Measurements from ENCODE around the gene PPP1R14D. TPM values are rescaled to one million over a fixed set of nuclear protein-coding genes. Genes with fewer than 3 reads are reported as not detected.

Gene PPP1R14D
- polyA plus RNA-seq, 3 donors, result not detected

GRCh38 chr15:40785814-40786213 lies 42.7 kb downstream of the PPP1R14D start:
- no peak overlapping the region for H2AFZ ChIP-seq (ENCODE audit: insufficient read depth, low read depth, low read length, poor library complexity, severe bottlenecking)
- no peaks in the 10 kb centered on the region for H3K9me3 ChIP-seq (replicated peaks in 1 of 2; ENCODE audit: control insufficient read depth in 1 of 2, insufficient read depth in 1 of 2, low read length in 2 of 2)
- Mint-ChIP-seq H3K9me3 (no peaks in the 10 kb centered on the region), H3K27me3 (ENCODE audit: low read depth in 3 of 3) (peaks cover 0 to 11% (median 2%) of the 10 kb centered on the region in 3 donors), H3K4me3 (no peak overlapping the region), H3K4me1 (peaks cover 26% of the 10 kb centered on the region), H3K27ac (no peak overlapping the region), H3K36me3 (peaks cover 14 to 29% of the 10 kb centered on the region in 2 donors)
- H3K36me3 ChIP-seq (replicated peaks in 1 of 2; ENCODE audit: control insufficient read depth in 1 of 2, insufficient read depth in 2 of 2, low read length in 2 of 2), result peaks cover 0 to 10% of the 10 kb centered on the region in 2 donors
- no peak overlapping the region for H3K27ac ChIP-seq (ENCODE audit: low read depth in 1 of 2, low read length in 2 of 2)
- peaks cover 70% of the 10 kb centered on the region for H4K20me1 ChIP-seq (ENCODE audit: insufficient read depth, low read length)
- peaks cover 14 to 21% of the 10 kb centered on the region in 2 donors for H3K4me1 ChIP-seq (ENCODE audit: control insufficient read depth in 1 of 2, insufficient read depth in 2 of 2, low read length in 2 of 2)
- DNase-seq, result no peak
- intact Hi-C loops (cut with micrococcal nuclease), result loop anchor here in 1 of 2 donors (10.0 kb wide), 1 partner anchor 101 kb away; no protein-coding TSS in a partner anchor
- no peak overlapping the region for H3K4me3 ChIP-seq (replicated peaks in 1 of 3; ENCODE audit: low read depth in 2 of 3, low read length in 3 of 3)
- H3K4me2 ChIP-seq (replicated peaks; ENCODE audit: extremely low read depth, low read length, poor library complexity, severe bottlenecking), result no peak overlapping the region
- no peaks in the 10 kb centered on the region for H3K27me3 ChIP-seq (ENCODE audit: control insufficient read depth in 2 of 2, insufficient read depth in 2 of 2, low read length in 2 of 2)
- H3K79me2 ChIP-seq (ENCODE audit: insufficient read depth, low read length), result peaks cover 23% of the 10 kb centered on the region
- no peak for TF ChIP-seq CTCF (IDR thresholded peaks at IDR 0.05)
- H3K9ac ChIP-seq (ENCODE audit: insufficient read depth, low read length, poor library complexity, severe bottlenecking), result no peak overlapping the region
- no CpG with 5 or more reads among the region's 2 CpGs for WGBS (ENCODE audit: insufficient coverage)

DNA sequence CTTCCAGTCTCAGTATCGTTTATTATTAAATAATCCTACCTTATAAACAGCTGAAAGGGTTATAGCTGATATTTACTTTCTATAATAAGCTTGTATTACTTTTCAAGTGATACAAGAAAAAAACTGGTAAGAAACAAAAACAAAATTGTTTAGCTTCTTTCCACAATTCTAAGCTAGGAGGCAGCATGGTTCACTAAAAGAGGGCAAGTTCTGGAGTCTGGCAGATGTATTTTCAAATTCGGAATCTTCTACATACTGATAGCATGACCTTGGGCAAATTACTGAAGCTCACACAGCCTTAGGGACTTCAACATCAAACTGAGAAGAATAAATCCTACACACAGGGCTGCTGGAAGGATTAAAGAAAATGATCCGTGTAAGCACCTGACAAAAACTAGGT lies 43.3 kb downstream of the PPP1R14D start:
- Mint-ChIP-seq H3K4me1 (peaks cover 26% of the 10 kb centered on the region), H3K36me3 (peaks cover 16 to 28% of the 10 kb centered on the region in 2 donors), H3K27ac (no peak overlapping the region), H3K4me3 (no peak overlapping the region), H3K9me3 (no peaks in the 10 kb centered on the region), H3K27me3 (ENCODE audit: low read depth in 3 of 3) (peaks cover 0 to 11% (median 2%) of the 10 kb centered on the region in 3 donors)
- Histone ChIP-seq H3K4me2 (replicated peaks; ENCODE audit: extremely low read depth, low read length, poor library complexity, severe bottlenecking) (no peak overlapping the region), H3K4me1 (ENCODE audit: control insufficient read depth in 1 of 2, insufficient read depth in 2 of 2, low read length in 2 of 2) (peaks cover 14 to 21% of the 10 kb centered on the region in 2 donors), H3K9me3 (replicated peaks in 1 of 2; ENCODE audit: control insufficient read depth in 1 of 2, insufficient read depth in 1 of 2, low read length in 2 of 2) (no peaks in the 10 kb centered on the region), H3K4me3 (replicated peaks in 1 of 3; ENCODE audit: low read depth in 2 of 3, low read length in 3 of 3) (no peak overlapping the region), H3K36me3 (replicated peaks in 1 of 2; ENCODE audit: control insufficient read depth in 1 of 2, insufficient read depth in 2 of 2, low read length in 2 of 2) (peaks cover 0 to 8% of the 10 kb centered on the region in 2 donors), H4K20me1 (ENCODE audit: insufficient read depth, low read length) (peaks cover 68% of the 10 kb centered on the region), H3K9ac (ENCODE audit: insufficient read depth, low read length, poor library complexity, severe bottlenecking) (no peak overlapping the region), H3K27me3 (ENCODE audit: control insufficient read depth in 2 of 2, insufficient read depth in 2 of 2, low read length in 2 of 2) (no peaks in the 10 kb centered on the region), H3K79me2 (ENCODE audit: insufficient read depth, low read length) (peaks cover 23% of the 10 kb centered on the region), H3K27ac (ENCODE audit: low read depth in 1 of 2, low read length in 2 of 2) (no peak overlapping the region), H2AFZ (ENCODE audit: insufficient read depth, low read depth, low read length, poor library complexity, severe bottlenecking) (no peak overlapping the region)
- intact Hi-C loops (cut with micrococcal nuclease), result loop anchor here in 1 of 2 donors (10.0 kb wide), 1 partner anchor 100 kb away; no protein-coding TSS in a partner anchor
- DNase-seq, result no peak
- no CpG with 5 or more reads among the region's 3 CpGs for WGBS (ENCODE audit: insufficient coverage)
- no peak for TF ChIP-seq CTCF (IDR thresholded peaks at IDR 0.05)
